NCI-H748 treated with DMSO at 0.1 percent for 48 hours (cell line): Measurements from ENCODE around the gene SORBS1.

Experiments used
- DNase-seq: peaks from one replicate; lab custom pipeline; 2025; lab: John Stamatoyannopoulos, UW

The SORBS1 gene

DNA sequence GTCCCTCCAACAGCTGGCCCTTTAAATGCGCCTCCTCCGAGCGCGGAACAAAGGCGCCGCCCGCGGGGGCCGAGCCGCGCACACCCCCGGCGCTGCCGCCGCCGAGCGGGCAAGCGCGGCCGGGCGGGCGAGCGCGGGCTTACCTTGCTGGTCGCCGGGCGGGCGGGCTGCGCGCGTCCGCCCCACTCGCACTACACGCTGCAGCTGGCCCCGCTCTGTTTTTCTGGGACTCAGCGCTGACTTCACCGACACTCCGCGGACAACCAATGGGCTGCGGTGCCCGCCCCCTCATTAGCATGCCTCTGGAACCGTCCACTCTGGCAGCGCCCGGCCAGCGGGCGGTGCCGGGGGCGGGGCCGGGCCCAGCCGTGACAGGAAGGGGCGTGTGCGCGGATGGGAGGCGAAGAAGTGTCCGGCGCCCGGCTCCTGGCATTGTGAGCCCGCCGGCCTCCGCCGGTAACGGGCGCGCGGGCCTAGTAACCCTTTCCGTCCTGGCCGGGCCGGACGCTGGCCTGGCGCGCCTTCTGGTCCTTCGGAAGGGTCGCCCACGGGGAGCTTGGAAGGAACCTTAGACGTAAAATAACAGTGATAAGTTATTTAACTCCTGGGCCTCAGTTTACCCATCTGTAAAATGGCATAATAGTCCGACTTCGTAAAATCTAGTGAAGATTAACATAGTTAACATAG lies at the start of gene SORBS1:
Gene SORBS1, minus strand, starts transcription at position 195 of the 687 bp plus-strand sequence. CDS start 120,236 bp downstream, outside the sequence.
- peak; percentile 89 for DNase-seq

- no peak for DNase-seq
These were observed 49.6 kb upstream of the SORBS1 start for GRCh38 chr10:95610727-95611126.

DNA sequence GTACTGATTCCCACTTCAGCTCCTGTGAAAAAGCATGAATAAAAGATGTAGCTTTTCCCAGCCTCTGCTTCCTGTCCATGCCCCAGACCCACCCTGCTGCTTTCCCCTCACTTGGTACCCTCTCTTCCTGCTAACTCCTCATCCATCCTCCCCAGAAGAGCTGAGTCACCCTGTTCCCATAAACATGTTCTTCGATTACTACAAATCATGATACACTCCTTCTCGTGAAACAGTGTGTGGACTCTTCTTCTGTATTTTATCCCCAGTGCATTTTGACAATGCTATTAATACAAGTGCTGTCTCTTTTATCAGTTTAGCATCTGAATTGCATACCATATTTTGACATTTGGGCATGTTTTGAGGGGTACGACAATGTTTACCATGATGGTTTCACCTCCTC lies 45.8 kb upstream of the SORBS1 start:
- DNase-seq: no peak

- no peak for DNase-seq
These were observed 44.0 kb upstream of the SORBS1 start for GRCh38 chr10:95605163-95605562.

- no peak for DNase-seq
These were observed 43.5 kb upstream of the SORBS1 start for GRCh38 chr10:95604630-95605029.

- no peak for DNase-seq
These were observed 41.2 kb upstream of the SORBS1 start for GRCh38 chr10:95602382-95602781.

GRCh38 chr10:95601116-95601719 lies 40.0 kb upstream of the SORBS1 start:
- peak; percentile 32 for DNase-seq

- no peak for DNase-seq
These were observed 39.0 kb upstream of the SORBS1 start for GRCh38 chr10:95600158-95600557.

DNA sequence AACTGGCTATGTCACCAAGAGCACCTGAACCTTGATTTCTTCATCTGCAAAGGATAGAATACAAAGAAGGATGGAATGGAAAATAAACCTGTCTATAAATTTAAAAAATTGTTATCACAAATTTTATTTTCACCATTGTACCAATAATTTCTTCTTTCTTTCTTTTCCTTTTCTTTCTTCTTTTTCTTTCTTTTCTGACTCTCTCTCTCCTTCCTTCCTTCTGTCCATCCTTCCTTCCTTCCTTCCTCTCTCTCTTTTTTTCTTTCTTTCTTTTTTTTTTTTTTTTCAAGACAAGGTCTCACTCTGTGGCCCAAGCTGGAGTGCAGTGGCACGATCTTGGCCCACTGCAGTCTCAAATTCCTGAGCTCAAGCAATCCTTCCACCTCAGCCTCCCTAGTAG lies 36.6 kb upstream of the SORBS1 start:
- DNase-seq: no peak

DNA sequence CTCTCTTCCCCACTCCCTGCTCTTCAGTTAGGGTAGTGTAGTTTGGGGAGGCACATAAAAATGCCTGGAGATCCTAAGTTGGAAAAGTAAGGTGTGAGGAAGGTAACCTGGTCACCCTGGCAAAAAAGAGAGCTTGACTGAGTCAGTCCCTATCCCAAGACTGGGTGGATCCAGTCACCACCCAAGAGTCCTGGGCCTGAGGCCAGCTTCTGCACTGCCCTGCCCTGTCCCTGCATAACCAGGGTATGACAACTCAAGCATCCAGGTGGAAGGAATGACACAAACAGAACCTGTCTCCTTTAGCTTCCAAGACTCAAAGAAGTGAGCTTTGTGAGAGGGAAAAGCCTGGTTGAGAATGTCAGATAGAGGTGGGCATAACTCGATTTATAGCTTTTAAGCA lies 26.9 kb upstream of the SORBS1 start:
- DNase-seq: no peak

DNA sequence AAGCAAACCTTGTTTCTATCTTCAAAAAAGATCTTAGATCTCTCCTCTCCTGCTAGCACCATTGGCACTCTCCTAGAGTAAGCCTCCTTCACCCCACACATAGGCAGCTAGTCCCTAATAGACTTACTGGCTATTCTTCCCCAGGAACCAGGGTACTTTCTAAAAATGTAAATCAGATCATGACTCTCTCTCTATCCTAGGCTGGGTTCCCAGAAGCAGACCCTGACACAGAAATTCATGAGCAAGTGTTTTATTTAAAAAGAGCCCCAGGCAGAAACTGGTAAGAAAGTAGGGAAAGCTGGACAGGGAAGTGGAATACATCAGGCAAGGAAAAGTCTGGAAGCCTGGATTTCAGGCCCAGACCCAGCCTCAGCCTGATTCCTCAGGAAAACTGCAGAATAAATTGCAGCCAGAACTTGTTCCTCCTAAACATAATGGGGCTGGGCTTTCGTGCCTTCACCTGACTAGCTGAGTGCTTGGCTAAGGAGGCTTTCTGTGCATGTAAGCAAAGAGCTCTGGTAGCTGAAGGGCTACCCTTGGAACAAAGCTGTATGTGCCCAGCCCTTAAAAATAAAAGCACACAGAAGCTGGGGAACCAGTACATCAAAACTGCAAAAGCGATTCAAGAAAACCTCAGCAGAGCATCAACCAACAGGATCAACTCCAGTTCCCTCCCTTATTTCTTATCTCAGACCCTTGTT lies 18.8 kb upstream of the SORBS1 start:
- no peak for DNase-seq

DNA sequence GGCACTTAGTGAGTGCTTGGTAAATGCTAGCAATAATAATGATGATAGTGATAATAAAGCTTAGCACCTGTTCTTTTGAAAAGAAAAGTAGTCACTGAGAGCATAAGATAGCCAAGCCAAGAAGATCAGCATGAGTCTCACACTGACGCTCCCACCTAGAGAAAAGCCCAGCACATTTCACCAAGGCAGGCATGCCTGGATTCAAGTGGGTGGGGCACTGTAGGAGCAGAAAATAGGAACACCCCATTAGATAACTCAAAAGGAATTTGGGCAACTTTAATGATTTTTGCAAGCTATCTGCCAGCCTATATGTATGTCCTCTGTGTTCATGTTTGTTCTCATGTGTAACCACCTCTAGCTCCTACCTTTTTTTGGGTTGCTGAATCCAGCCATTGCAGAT lies 18.1 kb upstream of the SORBS1 start:
- no peak for DNase-seq

DNA sequence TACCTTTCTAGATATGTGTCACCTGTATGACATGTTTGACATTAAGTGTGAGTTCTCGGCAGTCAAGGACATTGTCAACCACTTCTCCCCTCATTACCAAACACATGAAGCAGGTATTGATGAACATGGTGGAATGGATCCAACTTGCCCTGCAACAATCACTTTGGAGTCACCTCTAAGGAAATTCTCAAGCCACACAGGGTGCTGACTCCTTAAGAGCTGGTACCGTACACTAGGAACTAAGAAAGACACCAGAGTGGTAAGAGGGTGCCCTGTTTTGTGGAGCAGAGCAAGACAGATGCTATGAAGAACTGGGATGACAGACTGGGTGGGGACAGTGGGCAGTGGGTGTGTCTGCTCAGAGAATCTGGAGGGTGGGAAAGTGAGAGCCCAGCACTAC lies 17.4 kb upstream of the SORBS1 start:
- no peak for DNase-seq

- DNase-seq: no peak
These were observed 13.6 kb upstream of the SORBS1 start for GRCh38 chr10:95574649-95575365.

DNA sequence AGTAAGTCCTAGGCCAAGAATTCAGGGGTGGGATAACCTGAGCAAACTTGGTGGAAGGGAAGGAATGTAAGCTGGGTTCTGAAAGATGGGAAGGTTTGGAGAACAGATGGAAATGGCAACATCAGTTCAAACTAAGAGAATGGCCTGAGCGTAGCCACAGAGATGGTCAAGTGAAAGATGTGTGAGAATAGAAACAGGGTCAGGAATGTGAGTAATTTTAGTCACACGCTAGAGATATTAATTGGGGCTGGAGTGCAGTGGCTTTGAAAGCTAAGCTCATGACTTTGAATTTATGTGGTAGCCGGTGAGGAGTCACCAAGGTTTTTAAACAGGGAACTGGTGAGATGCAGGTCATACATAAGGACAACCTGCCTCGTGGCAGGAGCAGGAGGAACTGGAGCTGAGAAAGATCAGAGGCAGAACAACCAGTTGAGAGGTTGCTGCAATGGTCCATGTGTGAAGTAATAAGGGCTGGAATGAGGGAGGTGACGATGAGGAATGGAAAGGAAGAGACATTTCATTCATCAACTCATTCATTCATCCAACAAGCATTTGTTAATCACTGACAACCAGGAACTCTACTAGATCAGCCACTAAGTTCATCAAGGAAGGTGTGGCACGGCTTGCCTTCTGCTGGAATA lies 12.9 kb upstream of the SORBS1 start:
- DNase-seq: no peak

- no peak for DNase-seq
These were observed 12.4 kb upstream of the SORBS1 start for GRCh38 chr10:95573527-95573926.

GRCh38 chr10:95572131-95572820 lies 11.1 kb upstream of the SORBS1 start:
- DNase-seq: no peak

GRCh38 chr10:95571390-95571789 lies 10.2 kb upstream of the SORBS1 start:
- DNase-seq: no peak

- no peak for DNase-seq
These were observed 8.2 kb upstream of the SORBS1 start for GRCh38 chr10:95569368-95569767.

- DNase-seq: no peak
These were observed 6.9 kb upstream of the SORBS1 start for GRCh38 chr10:95567903-95568630.

GRCh38 chr10:95566136-95566535 lies 5.0 kb upstream of the SORBS1 start:
- DNase-seq: no peak
